Osteoblast (primary cell): Measurements from ENCODE around the gene PRR23E. TPM values are rescaled to one million over a fixed set of nuclear protein-coding genes. Genes with fewer than 3 reads are reported as not detected.

ENCODE experiments used
- DNase-seq: peaks from one replicate; pipeline ENCODE4 v3.0.0; 2011; ENCODE audit warnings: low spot score, mixed read lengths; ENCODE audit not compliant: insufficient read length; ENCODE audit errors: missing footprints
- H2AFZ ChIP-seq: 2 replicates; pipeline ENCODE4 v1.6.0; 2011; ENCODE audit warnings: mild to moderate bottlenecking, low read length
- H3K27ac ChIP-seq: 2 replicates; pipeline ENCODE4 v1.5.1; 2011; ENCODE audit warnings: mild to moderate bottlenecking, low read depth, low read length, moderate library complexity
- H3K27me3 ChIP-seq: 2 replicates; pipeline ENCODE4 v1.6.0; 2012; ENCODE audit warnings: mild to moderate bottlenecking, control low read depth, inconsistent platforms, low read length, moderate library complexity; ENCODE audit not compliant: insufficient read depth
- H3K36me3 ChIP-seq: 2 replicates; pipeline ENCODE4 v1.5.1; 2011; ENCODE audit warnings: mild to moderate bottlenecking, low read length, control low read depth, moderate library complexity; ENCODE audit not compliant: insufficient read depth
- H3K4me1 ChIP-seq: 2 replicates; pipeline ENCODE4 v1.5.1; 2011; ENCODE audit warnings: mild to moderate bottlenecking, low read length, control low read depth, moderate library complexity; ENCODE audit not compliant: insufficient read depth
- H3K4me2 ChIP-seq: 2 replicates; pipeline ENCODE4 v1.6.0; 2011; ENCODE audit warnings: mild to moderate bottlenecking, low read length; ENCODE audit not compliant: insufficient read depth
- H3K4me3 ChIP-seq: fragments of 200-600 bp; sonication (generic); 3 replicates; pipeline ENCODE4 v1.5.1; 2012; ENCODE audit warnings: mild to moderate bottlenecking, low read length, inconsistent platforms; ENCODE audit not compliant: insufficient read depth
- H3K79me2 ChIP-seq: 2 replicates; pipeline ENCODE4 v1.6.0; 2012; ENCODE audit warnings: mild to moderate bottlenecking, low read length, control low read depth, inconsistent platforms; ENCODE audit not compliant: insufficient read depth
- H3K9me3 ChIP-seq: 2 replicates; pipeline ENCODE4 v1.5.1; 2011; ENCODE audit warnings: low read depth, low read length, control low read depth
- H4K20me1 ChIP-seq: 2 replicates; pipeline ENCODE4 v1.6.0; 2012; ENCODE audit warnings: mild to moderate bottlenecking, low read length, control low read depth; ENCODE audit not compliant: insufficient read depth
- CTCF ChIP-seq: IDR thresholded peaks from 2 replicates; pipeline ENCODE4 v1.5.1; 2011; ENCODE audit warnings: mild to moderate bottlenecking, low read depth, low read length, moderate library complexity; ENCODE audit errors: extremely low read depth
- total RNA-seq: library from RNA; depleted of rRNA; stranded (reverse); fragments of >200 nt; gene quantifications from 2 replicates; pipeline ENCODE4 v1.2.3, GENCODE V29; 2012

The PRR23E gene
- total RNA-seq, 1 donor = not detected

GRCh38 chr3:127203024-127203423 is 10.1 kb downstream of the PRR23E start:
- Histone ChIP-seq H3K4me3 (no peak overlapping the region), H3K36me3 (no peaks in the 10 kb centered on the region), H3K9me3 (no peaks in the 10 kb centered on the region), H3K79me2 (no peaks in the 10 kb centered on the region), H2AFZ (no peak overlapping the region), H3K4me2 (no peak overlapping the region), H3K27ac (no peak overlapping the region), H3K4me1 (no peaks in the 10 kb centered on the region), H3K27me3 (peaks cover 27% of the 10 kb centered on the region), H4K20me1 (no peaks in the 10 kb centered on the region)
- no peak for DNase-seq
- no peak for TF ChIP-seq CTCF

- no peak for TF ChIP-seq CTCF
- H3K9me3 ChIP-seq = no peaks in the 10 kb centered on the region
- H3K4me2 ChIP-seq = no peak overlapping the region
- no peak overlapping the region for H3K4me3 ChIP-seq
- H2AFZ ChIP-seq = no peak overlapping the region
- no peaks in the 10 kb centered on the region for H4K20me1 ChIP-seq
- no peak for DNase-seq
- no peaks in the 10 kb centered on the region for H3K79me2 ChIP-seq
- no peaks in the 10 kb centered on the region for H3K4me1 ChIP-seq
- no peaks in the 10 kb centered on the region for H3K36me3 ChIP-seq
- H3K27ac ChIP-seq = no peak overlapping the region
- peaks cover 15% of the 10 kb centered on the region for H3K27me3 ChIP-seq
Measured at GRCh38 chr3:127204841-127205582, 12.1 kb downstream of the PRR23E start.

- H3K27ac ChIP-seq = no peak overlapping the region
- H3K79me2 ChIP-seq = no peaks in the 10 kb centered on the region
- no peak overlapping the region for H2AFZ ChIP-seq
- no peaks in the 10 kb centered on the region for H3K9me3 ChIP-seq
- H4K20me1 ChIP-seq = no peaks in the 10 kb centered on the region
- no peak overlapping the region for H3K4me2 ChIP-seq
- H3K4me1 ChIP-seq = no peaks in the 10 kb centered on the region
- H3K4me3 ChIP-seq = no peak overlapping the region
- TF ChIP-seq CTCF = no peak
- DNase-seq = no peak
- peaks cover 4% of the 10 kb centered on the region for H3K27me3 ChIP-seq
- no peaks in the 10 kb centered on the region for H3K36me3 ChIP-seq
Measured at GRCh38 chr3:127206154-127206553, 13.2 kb downstream of the PRR23E start.

GRCh38 chr3:127206611-127207516 is 13.9 kb downstream of the PRR23E start:
- Histone ChIP-seq H3K27me3 (peaks cover 3% of the 10 kb centered on the region), H2AFZ (no peak overlapping the region), H3K4me2 (no peak overlapping the region), H3K9me3 (no peaks in the 10 kb centered on the region), H3K27ac (no peak overlapping the region), H3K36me3 (no peaks in the 10 kb centered on the region), H3K4me1 (no peaks in the 10 kb centered on the region), H4K20me1 (no peaks in the 10 kb centered on the region), H3K79me2 (no peaks in the 10 kb centered on the region), H3K4me3 (no peak overlapping the region)
- TF ChIP-seq CTCF = no peak
- no peak for DNase-seq
